ENCODE results near the gene DOC2A.

DOC2A gene

GRCh38 chr16:29988346-29989075 lies 22.3 kb downstream of the DOC2A start:
- no peaks in the 10 kb centered on the region for H3K9me3 ChIP-seq (ENCODE audit: control insufficient read depth, low read length)
- H3K36me3 ChIP-seq (ENCODE audit: control insufficient read depth, insufficient read depth, low read length) = peaks cover 61% of the 10 kb centered on the region
- H3K4me3 ChIP-seq (ENCODE audit: insufficient read depth, low read depth, low read length) = no peak overlapping the region
- H3K27ac ChIP-seq (ENCODE audit: insufficient read depth, low read depth, low read length, poor library complexity, severe bottlenecking) = no peak overlapping the region
- H3K27me3 ChIP-seq (ENCODE audit: control insufficient read depth, insufficient read depth, low read length, poor library complexity, severe bottlenecking) = no peaks in the 10 kb centered on the region
- no peaks in the 10 kb centered on the region for H3K4me1 ChIP-seq (ENCODE audit: control insufficient read depth, insufficient read depth, low read length)
- 93 to 95% methylated on average over 17 of the region's 17 CpGs for WGBS, 2 experiments

GRCh38 chr16:29987371-29988085 lies 23.3 kb downstream of the DOC2A start:
- H3K4me1 ChIP-seq (ENCODE audit: control insufficient read depth, insufficient read depth, low read length) = no peaks in the 10 kb centered on the region
- H3K27ac ChIP-seq (ENCODE audit: insufficient read depth, low read depth, low read length, poor library complexity, severe bottlenecking) = no peak overlapping the region
- WGBS, 2 experiments = 94 to 95% methylated on average over 35 of the region's 35 CpGs
- no peaks in the 10 kb centered on the region for H3K9me3 ChIP-seq (ENCODE audit: control insufficient read depth, low read length)
- no peaks in the 10 kb centered on the region for H3K27me3 ChIP-seq (ENCODE audit: control insufficient read depth, insufficient read depth, low read length, poor library complexity, severe bottlenecking)
- H3K4me3 ChIP-seq (ENCODE audit: insufficient read depth, low read depth, low read length) = no peak overlapping the region
- peaks cover 64% of the 10 kb centered on the region for H3K36me3 ChIP-seq (ENCODE audit: control insufficient read depth, insufficient read depth, low read length)

DNA sequence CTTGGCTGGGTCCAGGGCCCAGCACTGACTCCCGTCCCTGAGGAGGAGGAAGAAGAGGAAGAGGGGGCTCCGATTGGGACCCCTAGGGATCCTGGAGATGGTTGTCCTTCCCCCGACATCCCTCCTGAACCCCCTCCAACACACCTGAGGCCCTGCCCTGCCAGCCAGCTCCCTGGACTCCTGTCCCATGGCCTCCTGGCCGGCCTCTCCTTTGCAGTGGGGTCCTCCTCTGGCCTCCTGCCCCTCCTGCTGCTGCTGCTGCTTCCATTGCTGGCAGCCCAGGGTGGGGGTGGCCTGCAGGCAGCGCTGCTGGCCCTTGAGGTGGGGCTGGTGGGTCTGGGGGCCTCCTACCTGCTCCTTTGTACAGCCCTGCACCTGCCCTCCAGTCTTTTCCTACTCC lies 23.9 kb downstream of the DOC2A start:
- Histone ChIP-seq H3K4me1 (ENCODE audit: control insufficient read depth, insufficient read depth, low read length) (no peaks in the 10 kb centered on the region), H3K36me3 (ENCODE audit: control insufficient read depth, insufficient read depth, low read length) (peaks cover 69% of the 10 kb centered on the region), H3K27me3 (ENCODE audit: control insufficient read depth, insufficient read depth, low read length, poor library complexity, severe bottlenecking) (no peaks in the 10 kb centered on the region), H3K9me3 (ENCODE audit: control insufficient read depth, low read length) (no peaks in the 10 kb centered on the region), H3K27ac (ENCODE audit: insufficient read depth, low read depth, low read length, poor library complexity, severe bottlenecking) (no peak overlapping the region), H3K4me3 (ENCODE audit: insufficient read depth, low read depth, low read length) (no peak overlapping the region)
- 96% methylated on average over 5 of the region's 5 CpGs for WGBS, 2 experiments

GRCh38 chr16:29986231-29986630 lies 24.6 kb downstream of the DOC2A start:
- Histone ChIP-seq H3K4me3 (ENCODE audit: insufficient read depth, low read depth, low read length) (no peak overlapping the region), H3K4me1 (ENCODE audit: control insufficient read depth, insufficient read depth, low read length) (no peaks in the 10 kb centered on the region), H3K27me3 (ENCODE audit: control insufficient read depth, insufficient read depth, low read length, poor library complexity, severe bottlenecking) (no peaks in the 10 kb centered on the region), H3K9me3 (ENCODE audit: control insufficient read depth, low read length) (no peaks in the 10 kb centered on the region), H3K36me3 (ENCODE audit: control insufficient read depth, insufficient read depth, low read length) (peaks cover 72% of the 10 kb centered on the region), H3K27ac (ENCODE audit: insufficient read depth, low read depth, low read length, poor library complexity, severe bottlenecking) (no peak overlapping the region)
- WGBS, 2 experiments = 97% methylated on average over 20 of the region's 20 CpGs

DNA sequence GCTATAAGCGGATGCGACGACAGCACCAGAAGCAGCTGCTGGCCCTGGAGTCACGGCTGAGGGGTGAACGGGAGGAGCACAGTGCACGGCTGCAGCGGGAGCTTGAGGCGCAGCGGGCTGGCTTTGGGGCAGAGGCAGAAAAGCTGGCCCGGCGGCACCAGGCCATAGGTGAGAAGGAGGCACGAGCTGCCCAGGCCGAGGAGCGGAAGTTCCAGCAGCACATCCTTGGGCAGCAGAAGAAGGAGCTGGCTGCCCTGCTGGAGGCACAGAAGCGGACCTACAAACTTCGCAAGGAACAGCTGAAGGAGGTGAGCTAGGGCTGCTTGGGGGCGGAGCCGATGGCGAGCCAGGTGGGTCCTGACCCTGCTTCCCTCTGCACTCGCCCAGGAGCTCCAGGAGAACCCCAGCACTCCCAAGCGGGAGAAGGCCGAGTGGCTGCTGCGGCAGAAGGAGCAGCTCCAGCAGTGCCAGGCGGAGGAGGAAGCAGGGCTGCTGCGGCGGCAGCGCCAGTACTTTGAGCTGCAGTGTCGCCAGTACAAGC lies 25.5 kb downstream of the DOC2A start:
- no peaks in the 10 kb centered on the region for H3K4me1 ChIP-seq (ENCODE audit: control insufficient read depth, insufficient read depth, low read length)
- no peak overlapping the region for H3K4me3 ChIP-seq (ENCODE audit: insufficient read depth, low read depth, low read length)
- H3K27ac ChIP-seq (ENCODE audit: insufficient read depth, low read depth, low read length, poor library complexity, severe bottlenecking) = no peak overlapping the region
- H3K27me3 ChIP-seq (ENCODE audit: control insufficient read depth, insufficient read depth, low read length, poor library complexity, severe bottlenecking) = no peaks in the 10 kb centered on the region
- peaks cover 77% of the 10 kb centered on the region for H3K36me3 ChIP-seq (ENCODE audit: control insufficient read depth, insufficient read depth, low read length)
- 96% methylated on average over 28 of the region's 28 CpGs for WGBS, 2 experiments
- no peaks in the 10 kb centered on the region for H3K9me3 ChIP-seq (ENCODE audit: control insufficient read depth, low read length)

DNA sequence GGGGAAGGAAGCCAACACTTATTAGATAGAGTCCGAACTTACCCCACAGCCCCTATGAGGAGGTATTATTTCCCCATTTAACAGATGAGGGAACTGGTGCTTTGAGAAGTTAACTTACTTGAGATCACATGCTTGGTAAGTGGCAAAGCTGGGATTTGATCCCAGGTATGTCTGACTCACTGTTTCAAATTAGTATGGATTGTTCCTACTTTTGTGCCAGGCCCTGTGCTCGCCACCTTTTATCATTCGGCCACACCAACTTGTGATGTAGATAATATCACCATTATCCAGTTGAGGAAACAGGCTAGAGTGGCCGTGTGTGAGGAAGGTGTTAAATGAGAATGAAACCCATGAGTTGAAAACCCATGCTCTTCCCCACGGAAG lies 26.1 kb downstream of the DOC2A start:
- no peaks in the 10 kb centered on the region for H3K4me1 ChIP-seq (ENCODE audit: control insufficient read depth, insufficient read depth, low read length)
- H3K36me3 ChIP-seq (ENCODE audit: control insufficient read depth, insufficient read depth, low read length) = peaks cover 78% of the 10 kb centered on the region
- no peak overlapping the region for H3K4me3 ChIP-seq (ENCODE audit: insufficient read depth, low read depth, low read length)
- WGBS, 2 experiments = 93 to 97% methylated on average over 5 of the region's 5 CpGs
- H3K27ac ChIP-seq (ENCODE audit: insufficient read depth, low read depth, low read length, poor library complexity, severe bottlenecking) = no peak overlapping the region
- no peaks in the 10 kb centered on the region for H3K27me3 ChIP-seq (ENCODE audit: control insufficient read depth, insufficient read depth, low read length, poor library complexity, severe bottlenecking)
- no peaks in the 10 kb centered on the region for H3K9me3 ChIP-seq (ENCODE audit: control insufficient read depth, low read length)

GRCh38 chr16:29984137-29984763 lies 26.6 kb downstream of the DOC2A start:
- Histone ChIP-seq H3K27ac (ENCODE audit: insufficient read depth, low read depth, low read length, poor library complexity, severe bottlenecking) (no peak overlapping the region), H3K4me3 (ENCODE audit: insufficient read depth, low read depth, low read length) (no peak overlapping the region), H3K9me3 (ENCODE audit: control insufficient read depth, low read length) (no peaks in the 10 kb centered on the region), H3K36me3 (ENCODE audit: control insufficient read depth, insufficient read depth, low read length) (peaks cover 78% of the 10 kb centered on the region), H3K27me3 (ENCODE audit: control insufficient read depth, insufficient read depth, low read length, poor library complexity, severe bottlenecking) (no peaks in the 10 kb centered on the region), H3K4me1 (ENCODE audit: control insufficient read depth, insufficient read depth, low read length) (no peaks in the 10 kb centered on the region)
- 96% methylated on average over 6 of the region's 6 CpGs for WGBS, 2 experiments

DNA sequence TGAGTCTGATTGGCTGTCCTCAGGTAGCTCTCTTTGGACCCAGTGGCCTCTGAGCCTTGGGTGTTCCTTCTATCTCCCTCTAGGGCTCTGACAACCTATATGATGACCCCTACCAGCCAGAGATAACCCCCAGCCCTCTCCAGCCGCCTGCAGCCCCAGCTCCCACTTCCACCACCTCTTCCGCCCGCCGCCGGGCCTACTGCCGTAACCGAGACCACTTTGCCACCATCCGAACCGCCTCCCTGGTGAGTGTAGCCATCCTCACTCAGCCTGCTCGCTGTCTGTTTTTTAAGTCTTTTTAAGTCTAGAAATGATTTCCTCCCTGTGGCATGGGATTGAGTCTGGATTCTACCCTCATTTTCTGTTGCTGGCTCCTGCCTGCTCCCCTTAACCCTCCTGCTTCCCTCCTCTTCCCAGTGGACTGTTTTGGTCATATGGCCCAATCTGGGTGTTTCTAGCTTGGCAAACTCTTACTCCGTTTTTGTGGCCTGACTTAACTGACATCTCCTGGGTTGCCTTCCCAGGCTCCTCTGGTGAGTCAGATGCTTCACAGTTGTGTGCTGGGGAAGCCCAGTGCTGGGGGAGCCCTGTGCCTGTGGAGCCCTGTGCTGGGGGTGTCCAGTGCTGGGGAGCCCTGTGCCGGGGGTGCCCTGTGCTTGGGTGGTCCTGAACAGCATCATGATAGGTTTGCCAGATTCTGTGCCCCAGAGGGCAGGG lies 27.2 kb downstream of the DOC2A start:
- Histone ChIP-seq H3K27ac (ENCODE audit: insufficient read depth, low read depth, low read length, poor library complexity, severe bottlenecking) (no peak overlapping the region), H3K27me3 (ENCODE audit: control insufficient read depth, insufficient read depth, low read length, poor library complexity, severe bottlenecking) (no peaks in the 10 kb centered on the region), H3K36me3 (ENCODE audit: control insufficient read depth, insufficient read depth, low read length) (peaks cover 81% of the 10 kb centered on the region), H3K9me3 (ENCODE audit: control insufficient read depth, low read length) (no peaks in the 10 kb centered on the region), H3K4me1 (ENCODE audit: control insufficient read depth, insufficient read depth, low read length) (no peaks in the 10 kb centered on the region), H3K4me3 (ENCODE audit: insufficient read depth, low read depth, low read length) (no peak overlapping the region)
- 95 to 96% methylated on average over 12 of the region's 12 CpGs for WGBS, 2 experiments

DNA sequence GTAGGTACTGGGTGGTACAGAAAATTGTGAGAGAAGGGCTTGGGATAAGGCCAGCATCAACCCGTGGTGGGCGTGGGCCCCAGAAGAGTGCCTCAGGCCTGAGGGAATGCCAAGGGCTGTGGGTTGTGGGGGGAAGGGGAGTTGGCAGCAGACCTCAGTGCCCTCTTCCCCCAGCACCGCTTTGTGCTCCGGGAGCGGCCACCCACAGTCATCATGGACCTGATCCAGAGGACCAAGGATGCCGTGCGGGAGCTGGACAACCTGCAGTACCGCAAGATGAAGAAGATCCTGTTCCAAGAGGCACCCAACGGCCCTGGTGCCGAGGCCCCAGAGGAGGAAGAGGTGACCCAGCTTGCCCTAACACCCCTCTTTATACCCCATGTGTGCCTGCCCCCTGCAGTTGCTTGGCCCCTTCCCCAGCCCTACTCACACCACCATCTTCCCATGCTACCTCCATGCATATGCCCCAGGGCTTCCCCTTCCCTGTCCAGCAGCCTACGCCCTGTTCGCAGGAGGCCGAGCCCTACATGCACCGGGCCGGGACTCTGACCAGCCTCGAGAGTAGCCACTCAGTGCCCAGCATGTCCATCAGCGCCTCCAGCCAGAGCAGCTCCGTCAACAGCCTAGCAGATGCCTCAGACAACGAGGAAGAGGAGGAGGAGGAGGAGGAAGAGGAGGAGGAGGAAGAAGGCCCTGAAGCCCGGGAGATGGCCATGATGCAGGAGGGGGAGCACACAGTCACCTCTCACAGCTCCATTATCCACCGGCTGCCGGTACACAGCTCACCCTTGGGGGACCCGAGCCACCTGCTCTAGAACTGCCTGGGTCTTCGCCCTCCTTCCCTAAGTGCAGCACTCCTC lies 28.0 kb downstream of the DOC2A start:
- Histone ChIP-seq H3K4me1 (ENCODE audit: control insufficient read depth, insufficient read depth, low read length) (no peaks in the 10 kb centered on the region), H3K27ac (ENCODE audit: insufficient read depth, low read depth, low read length, poor library complexity, severe bottlenecking) (no peak overlapping the region), H3K4me3 (ENCODE audit: insufficient read depth, low read depth, low read length) (no peak overlapping the region), H3K9me3 (ENCODE audit: control insufficient read depth, low read length) (no peaks in the 10 kb centered on the region), H3K36me3 (ENCODE audit: control insufficient read depth, insufficient read depth, low read length) (peaks cover 85% of the 10 kb centered on the region), H3K27me3 (ENCODE audit: control insufficient read depth, insufficient read depth, low read length, poor library complexity, severe bottlenecking) (no peaks in the 10 kb centered on the region)
- 94 to 95% methylated on average over 24 of the region's 24 CpGs for WGBS, 2 experiments

All from ectodermal cell (in vitro differentiated cells).